WTC11 (cell line): ENCODE measurements around the gene CAMTA1. TPM values are rescaled to one million over a fixed set of nuclear protein-coding genes. Genes with fewer than 3 reads are reported as not detected.

ENCODE experiments used
- ATAC-seq: fragments of 200-7000 bp; cut with Tn5 transposase; 2 replicates; pipeline ENCODE4 v1.10.0; 2021; ENCODE audit warnings: mild to moderate bottlenecking, moderate library complexity
- CTCF ChIA-PET: fragments of 300-600 bp; sonication (Branson Sonifier 250); formaldehyde crosslinking; loops from one replicate; lab custom pipeline; 2021; ENCODE audit warnings: antibody characterized with exemption; lab: Charles Lee
- POLR2A ChIA-PET: fragments of 350-600 bp; sonication (Branson Sonifier 250); formaldehyde crosslinking; loops from one replicate; lab custom pipeline; 2021; ENCODE audit warnings: antibody characterized with exemption; lab: Charles Lee
- DNase-seq: peaks from one replicate; pipeline ENCODE4 v3.0.0; 2021; ENCODE audit warnings: low spot score
- H3K27ac Mint-ChIP-seq: 2 replicates; pipeline ENCODE4 v1.8.0; 2021; ENCODE audit warnings: mixed read lengths
- H3K27me3 Mint-ChIP-seq: 2 replicates; pipeline ENCODE4 v1.8.0; 2021; ENCODE audit warnings: low read depth, mild to moderate bottlenecking, moderate library complexity, mixed read lengths
- H3K36me3 Mint-ChIP-seq: 2 replicates; pipeline ENCODE4 v1.8.0; 2021; ENCODE audit warnings: mixed read lengths
- H3K4me1 Mint-ChIP-seq: 2 replicates; pipeline ENCODE4 v1.8.0; 2022; ENCODE audit warnings: mixed read lengths
- H3K4me3 Mint-ChIP-seq: 2 replicates; pipeline ENCODE4 v1.8.0; 2021; ENCODE audit warnings: mild to moderate bottlenecking, moderate library complexity, mixed read lengths
- H3K9me3 Mint-ChIP-seq: 2 replicates; pipeline ENCODE4 v1.8.0; 2021; ENCODE audit warnings: mixed read lengths
- ATF1 ChIP-seq: sonication (generic); formaldehyde crosslinking; IDR thresholded peaks from 2 replicates; pipeline ENCODE4 v1.8.1; 2023; ENCODE audit warnings: mild to moderate bottlenecking, moderate library complexity, missing genetic modification reagents
- E2F5 ChIP-seq: sonication (generic); formaldehyde crosslinking; IDR thresholded peaks from 2 replicates; pipeline ENCODE4 v1.8.1; 2022; ENCODE audit warnings: mild to moderate bottlenecking, moderate library complexity, missing genetic modification reagents
- ESRRA ChIP-seq: sonication (generic); formaldehyde crosslinking; IDR thresholded peaks from 2 replicates; pipeline ENCODE4 v1.8.1; 2022; ENCODE audit warnings: mild to moderate bottlenecking, missing genetic modification reagents, borderline replicate concordance
- ETV6 ChIP-seq: sonication (generic); formaldehyde crosslinking; IDR thresholded peaks from 2 replicates; pipeline ENCODE4 v1.8.1; 2022; ENCODE audit warnings: mild to moderate bottlenecking, missing genetic modification reagents
- FOXJ3 ChIP-seq: sonication (generic); formaldehyde crosslinking; IDR thresholded peaks from 2 replicates; pipeline ENCODE4 v1.9.0; 2021; ENCODE audit warnings: missing genetic modification reagents, mild to moderate bottlenecking, borderline replicate concordance
- GABPB1 ChIP-seq: sonication (generic); formaldehyde crosslinking; IDR thresholded peaks from 2 replicates; pipeline ENCODE4 v1.8.1; 2023; ENCODE audit warnings: mild to moderate bottlenecking, missing genetic modification reagents
- IRF1 ChIP-seq: sonication (generic); formaldehyde crosslinking; IDR thresholded peaks from 2 replicates; pipeline ENCODE4 v1.8.0; 2023; ENCODE audit warnings: missing genetic modification reagents
- JUN ChIP-seq: sonication (generic); formaldehyde crosslinking; IDR thresholded peaks from 2 replicates; pipeline ENCODE4 v1.8.0; 2023; ENCODE audit warnings: mild to moderate bottlenecking, missing genetic modification reagents
- NR3C1 ChIP-seq: sonication (generic); formaldehyde crosslinking; conservative IDR thresholded peaks from 2 replicates; pipeline ENCODE4 v1.8.1; 2023; ENCODE audit warnings: low read depth, mild to moderate bottlenecking, missing genetic modification reagents
- RORB ChIP-seq: fragments of 250-450 bp; sonication (Bioruptor Pico); IDR thresholded peaks from 2 replicates; pipeline ENCODE4 v1.9.0; 2021; ENCODE audit warnings: mild to moderate bottlenecking
- SP1 ChIP-seq: sonication (generic); formaldehyde crosslinking; conservative IDR thresholded peaks from 2 replicates; pipeline ENCODE4 v1.8.1; 2022; ENCODE audit warnings: missing genetic modification reagents
- STAT6 ChIP-seq: sonication (generic); formaldehyde crosslinking; conservative IDR thresholded peaks from 2 replicates; pipeline ENCODE4 v1.8.1; 2023; ENCODE audit warnings: mild to moderate bottlenecking, low read depth, missing genetic modification reagents, moderate library complexity
- ZBTB43 ChIP-seq: sonication (generic); formaldehyde crosslinking; IDR thresholded peaks from 2 replicates; pipeline ENCODE4 v1.8.1; 2023; ENCODE audit warnings: mild to moderate bottlenecking, missing genetic modification reagents
- ZNF532 ChIP-seq: fragments of 250-450 bp; sonication (Bioruptor Pico); IDR thresholded peaks from 2 replicates; pipeline ENCODE4 v1.9.0; 2021; ENCODE audit warnings: mild to moderate bottlenecking, borderline replicate concordance
- total RNA-seq: library from RNA; stranded (reverse); gene quantifications from 3 replicates; pipeline ENCODE4 v1.2.3, GENCODE V29; 2021

Gene CAMTA1
- total RNA-seq, 1 experiment from 2014 or later: 86.4 TPM

- CTCF ChIA-PET: interaction anchor here (1.2 kb wide), 1 partner anchor 36 kb away, joined by 4 read pairs; no protein-coding TSS in a partner anchor
- Mint-ChIP-seq H3K9me3 (peaks cover 4% of the 10 kb centered on the region), H3K27me3 (no peaks in the 10 kb centered on the region), H3K27ac (no peak overlapping the region), H3K4me1 (peaks cover 3% of the 10 kb centered on the region; the same call in 1 of the 2 replicates), H3K36me3 (peaks cover 4% of the 10 kb centered on the region), H3K4me3 (no peak overlapping the region)
- TF ChIP-seq ESRRA (CRISPR knock-in tag) (no peak), JUN (CRISPR knock-in tag) (no peak), ZBTB43 (CRISPR knock-in tag) (no peak), FOXJ3 (CRISPR knock-in tag) (no peak), E2F5 (CRISPR knock-in tag) (no peak)
- ATAC-seq: no peak
- no peak for DNase-seq
- POLR2A ChIA-PET: interaction anchor here (0.5 kb wide), 1 partner anchor 31 kb away, joined by 3 read pairs; no protein-coding TSS in a partner anchor
Observed at GRCh38 chr1:7438921-7439655, 653.8 kb downstream of the CAMTA1 start.

- Mint-ChIP-seq H3K27ac (no peak overlapping the region), H3K27me3 (no peaks in the 10 kb centered on the region), H3K36me3 (no peaks in the 10 kb centered on the region), H3K4me3 (no peak overlapping the region), H3K9me3 (no peaks in the 10 kb centered on the region), H3K4me1 (peaks cover 3% of the 10 kb centered on the region; the same call in 1 of the 2 replicates)
- CTCF ChIA-PET: interaction anchor here (1.2 to 2.0 kb wide), 2 partner anchors 14 to 35 kb away, joined by 4 to 7 read pairs; no protein-coding TSS in a partner anchor
- POLR2A ChIA-PET: no interaction called here
- DNase-seq: no peak
- TF ChIP-seq SP1 (CRISPR knock-in tag) (no peak), JUN (CRISPR knock-in tag) (no peak), IRF1 (CRISPR knock-in tag) (no peak), RORB (CRISPR knock-in tag) (no peak), ETV6 (CRISPR knock-in tag) (no peak), ATF1 (CRISPR knock-in tag) (no peak), ZNF532 (CRISPR knock-in tag) (no peak), GABPB1 (CRISPR knock-in tag) (no peak), NR3C1 (CRISPR knock-in tag) (no peak), STAT6 (no peak)
- ATAC-seq: no peak
Observed at GRCh38 chr1:7440154-7440553, 654.9 kb downstream of the CAMTA1 start.
